Stimulated activated CD4-positive, alpha-beta T cell treated with anti-CD3 and anti-CD28 coated beads, Interleukin-12 subunit alpha, Interleukin-12 subunit beta, amount 100 ng/mL, for 4 hours (primary cell): ENCODE data around the gene NGB.
"Not testable (repeated sequence)": the region's sequence is repeated elsewhere in the genome, so short reads cannot be mapped to it uniquely, and the experiment has no call there.

Experiments used
- DNase-seq: peaks from one replicate; pipeline ENCODE4 v3.0.0-alpha.2; 2020

NGB gene, protein sequence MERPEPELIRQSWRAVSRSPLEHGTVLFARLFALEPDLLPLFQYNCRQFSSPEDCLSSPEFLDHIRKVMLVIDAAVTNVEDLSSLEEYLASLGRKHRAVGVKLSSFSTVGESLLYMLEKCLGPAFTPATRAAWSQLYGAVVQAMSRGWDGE

DNA sequence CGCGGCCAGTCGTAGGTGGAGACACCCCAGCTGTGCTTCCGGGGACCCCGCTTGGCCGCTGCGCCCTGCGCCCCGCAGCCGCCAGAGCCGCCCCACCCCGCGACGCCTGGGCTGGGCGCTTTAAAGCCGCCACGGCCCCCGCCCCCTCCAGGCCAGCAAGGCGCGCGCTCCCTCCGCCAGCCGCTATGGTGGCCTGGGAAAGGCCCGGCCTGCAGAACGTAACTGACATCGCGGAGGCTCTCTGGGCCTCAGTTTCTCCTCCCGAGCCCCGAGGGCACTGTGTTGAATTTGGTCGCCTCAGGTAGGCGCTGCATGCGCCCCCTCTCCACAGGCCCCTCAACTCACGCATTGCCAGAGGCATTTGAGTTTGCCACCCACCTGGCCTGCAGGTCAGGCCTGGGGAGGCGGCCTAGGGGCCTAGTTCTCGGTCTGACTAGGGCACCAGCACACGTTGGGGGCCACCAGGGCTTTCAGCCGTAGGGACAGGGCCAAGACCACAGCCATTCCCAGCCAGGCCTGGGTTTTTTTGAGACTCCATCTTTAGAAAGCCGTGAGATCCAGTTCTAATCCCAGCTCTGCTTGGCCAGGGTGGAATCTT is at the start of gene NGB:
TSS of gene NGB (minus strand) at position 94 of the 598 bp plus-strand sequence. CDS start 269 bp downstream, outside the sequence.
- DNase-seq, result no peak

- peak; percentile 89 for DNase-seq
These were observed 49.4 kb upstream of the NGB start, which contains the start of gene POMT2 for GRCh38 chr14:77320238-77320935. Gene POMT2 (minus strand): TSS chr14:77320883. CDS start chr14:77320681, 202 bp downstream.

DNA sequence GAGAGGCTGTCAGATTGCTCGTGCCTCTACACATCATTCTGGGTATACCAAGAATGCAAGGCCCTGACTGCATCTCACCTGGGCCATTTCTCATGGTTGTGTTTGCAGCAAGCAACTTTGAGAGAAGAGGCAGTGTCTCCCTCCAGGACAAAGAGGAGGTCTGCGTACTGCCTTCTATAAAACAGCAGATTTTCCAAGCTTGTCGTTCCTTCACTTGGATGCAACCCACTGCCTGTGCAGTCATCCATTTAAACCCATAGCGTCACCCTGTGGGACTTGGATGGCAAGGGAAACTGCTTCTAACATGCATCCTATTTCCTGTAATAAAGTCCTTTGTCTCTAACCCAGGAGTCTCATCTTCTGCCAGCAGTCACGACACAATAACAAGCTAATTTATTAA is 48.4 kb upstream of the NGB start:
- no peak for DNase-seq

- not testable (repeated sequence) for DNase-seq
These were observed 47.8 kb upstream of the NGB start for GRCh38 chr14:77318756-77319155.

DNA sequence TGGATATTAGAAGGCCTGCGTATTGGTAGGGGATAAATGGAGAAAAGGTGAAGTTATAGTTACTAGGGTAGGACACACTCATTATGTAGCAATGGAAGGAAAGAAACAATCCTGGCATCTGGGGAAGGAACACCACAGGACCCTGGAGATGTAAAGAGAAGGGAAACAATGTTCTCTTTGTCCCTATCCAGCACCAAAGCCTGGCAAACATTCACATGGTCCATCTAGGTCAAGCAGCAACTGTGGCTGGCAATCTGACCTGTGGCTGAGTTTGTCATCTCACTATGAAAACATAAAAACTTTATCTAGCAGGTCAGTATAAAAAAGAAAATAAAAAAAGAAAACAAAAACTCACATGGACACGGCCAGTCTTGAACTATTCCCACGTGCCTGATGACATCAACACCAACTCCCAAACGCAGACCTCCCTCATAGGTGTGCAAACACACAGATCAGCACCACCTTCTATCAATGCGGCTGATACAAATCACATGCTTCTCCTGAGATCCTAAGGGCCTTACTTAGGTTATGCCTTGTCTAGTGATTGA is 47.1 kb upstream of the NGB start:
- DNase-seq, result no peak

- no peak for DNase-seq
These were observed 45.9 kb upstream of the NGB start for GRCh38 chr14:77316872-77317301.

DNA sequence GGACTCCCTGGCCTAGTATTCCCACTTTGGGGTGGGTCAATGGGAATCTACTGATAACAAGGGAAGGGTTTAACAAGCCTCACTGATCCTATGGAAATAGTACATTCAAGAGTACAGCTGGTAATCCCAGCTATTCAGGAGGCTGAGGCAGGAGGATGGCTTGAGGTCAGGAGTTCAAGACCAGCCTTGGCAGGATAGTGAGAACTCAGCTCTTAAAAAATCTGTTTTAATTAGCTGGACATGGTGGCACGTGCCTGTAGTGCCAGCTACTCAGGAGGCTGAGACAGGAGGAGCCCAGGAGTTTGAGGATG is 45.1 kb upstream of the NGB start:
- DNase-seq, result no peak

GRCh38 chr14:77314539-77315457 is 43.8 kb upstream of the NGB start:
- DNase-seq, result no peak

- DNase-seq, result no peak
These were observed 43.0 kb upstream of the NGB start for GRCh38 chr14:77314043-77314442.

DNA sequence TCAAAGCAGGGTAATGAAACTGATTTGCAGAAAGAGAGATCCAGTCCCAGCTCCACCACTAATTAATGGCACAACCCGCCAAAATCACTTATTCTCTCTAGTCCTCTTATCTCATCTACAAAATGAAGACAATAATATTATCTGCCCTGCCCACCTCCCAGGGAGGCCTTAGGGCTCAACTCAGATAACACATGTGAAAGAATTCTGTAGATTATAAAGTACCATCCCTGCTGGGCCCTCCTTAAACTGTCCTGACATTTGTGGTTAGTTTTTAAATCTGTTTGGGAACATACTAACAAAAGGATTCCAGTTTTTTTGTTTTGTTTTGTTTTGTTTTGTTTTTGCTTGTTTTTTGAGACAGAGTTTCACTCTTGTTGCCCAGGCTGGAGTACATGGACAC is 42.4 kb upstream of the NGB start:
- no peak for DNase-seq

DNA sequence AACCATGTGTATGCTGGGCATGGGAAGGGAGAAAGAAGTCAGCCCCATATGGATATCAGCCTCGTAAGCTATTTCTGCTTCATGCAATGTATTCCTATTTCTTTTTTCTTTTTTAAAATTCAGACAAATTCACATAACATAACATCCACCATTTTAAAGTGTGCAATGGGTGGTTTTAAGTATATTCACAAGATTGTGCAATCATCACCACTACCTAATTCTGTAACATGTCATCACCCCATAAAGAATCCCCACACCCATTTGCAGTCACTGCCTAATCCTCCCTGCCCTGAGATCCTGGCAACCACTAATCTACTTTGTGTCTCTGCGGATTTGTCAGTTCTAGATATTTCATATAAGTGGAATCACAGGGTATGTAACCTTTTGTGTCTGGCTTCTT is 40.2 kb upstream of the NGB start:
- DNase-seq, result no peak

GRCh38 chr14:77310026-77310425 is 39.0 kb upstream of the NGB start:
- no peak for DNase-seq

GRCh38 chr14:77309131-77309530 is 38.1 kb upstream of the NGB start:
- DNase-seq, result no peak

- no peak for DNase-seq
These were observed 36.0 kb upstream of the NGB start for GRCh38 chr14:77306851-77307496.

GRCh38 chr14:77306416-77306815 is 35.4 kb upstream of the NGB start:
- DNase-seq, result no peak

GRCh38 chr14:77305696-77306095 is 34.7 kb upstream of the NGB start:
- DNase-seq, result no peak

GRCh38 chr14:77303417-77304156 is 32.6 kb upstream of the NGB start:
- no peak for DNase-seq

GRCh38 chr14:77302926-77303325 is 31.9 kb upstream of the NGB start:
- DNase-seq, result peak; percentile 3

- DNase-seq, result peak; percentile 44
These were observed 30.1 kb upstream of the NGB start for GRCh38 chr14:77301103-77301502.

DNA sequence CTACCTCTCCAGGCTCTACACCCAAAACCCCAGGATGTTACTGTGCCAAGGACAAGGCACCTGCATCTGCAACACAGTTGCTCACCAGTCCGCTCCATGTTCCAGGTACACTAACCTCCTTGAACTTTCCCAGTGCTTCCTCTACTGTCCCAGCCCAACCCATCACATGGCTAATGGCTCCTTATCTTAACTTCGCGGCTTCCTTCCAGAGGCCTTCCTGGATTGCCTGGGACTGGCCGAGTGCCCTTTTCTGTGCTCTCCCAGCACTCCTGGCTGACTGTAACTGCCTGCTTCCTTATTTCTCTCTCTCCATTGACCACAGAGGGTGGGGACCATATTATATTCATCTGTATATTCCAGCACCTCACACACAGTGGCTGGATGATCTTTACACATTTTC is 28.8 kb upstream of the NGB start:
- DNase-seq, result no peak

DNA sequence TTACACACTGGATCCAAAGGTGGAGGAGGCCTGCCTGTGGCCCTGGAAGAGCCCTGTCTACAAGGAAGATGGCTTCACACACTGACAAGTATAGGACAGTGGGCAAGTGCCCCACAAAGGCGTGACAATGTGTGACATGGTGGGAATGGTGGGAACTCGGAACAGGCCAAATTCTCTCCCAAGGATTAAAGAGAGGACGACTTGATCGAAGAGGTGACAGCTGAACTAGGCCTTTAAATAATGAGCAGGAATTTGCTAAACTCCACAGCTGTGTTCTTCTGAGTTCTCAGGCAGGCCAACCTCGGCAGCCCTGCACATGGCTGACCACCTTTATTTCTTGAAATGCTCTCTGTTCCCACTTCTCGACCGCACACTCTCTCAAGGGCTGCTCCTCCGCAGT is 25.9 kb upstream of the NGB start:
- no peak for DNase-seq

- no peak for DNase-seq
These were observed 25.1 kb upstream of the NGB start for GRCh38 chr14:77296155-77296554.
